Adrenal gland (tissue), 12 donors: ENCODE data around the gene MACF1. TPM values are rescaled to one million over a fixed set of nuclear protein-coding genes. Genes with fewer than 3 reads are reported as not detected.
A peak's percentile ranks its signal among the peaks of the same experiment; 100 is the strongest.

Source experiments
- DNase-seq, 7 donors: peaks; one replicate each; pipeline ENCODE4 v3.0.0-alpha.2; 2019 to 2020
- H3K27ac ChIP-seq, 5 donors: fragments of 200-600 bp; sonication (generic) in 4 of 5; 1 replicate in 3 of 5; 2 replicates in 2 of 5; pipeline versions ENCODE4 v1.5.1 to v1.8.0; 2016 to 2020; ENCODE audit warnings: mild to moderate bottlenecking in 1 of 5
- H3K27me3 ChIP-seq: fragments of 200-600 bp; 2 replicates; pipeline ENCODE4 v1.8.0; 2021
- H3K36me3 ChIP-seq, 2 donors: fragments of 200-600 bp; replicated peaks in 1 of 2; 1 replicate in 1 of 2; 2 replicates in 1 of 2; pipeline versions ENCODE4 v1.5.1 to v1.8.0; 2018 to 2022
- H3K4me1 ChIP-seq, 2 donors: fragments of 200-600 bp; replicated peaks in 1 of 2; 1 replicate in 1 of 2; 2 replicates in 1 of 2; pipeline versions ENCODE4 v1.5.1 to v1.8.0; 2018 to 2021
- H3K4me3 ChIP-seq, 4 donors: fragments of 200-600 bp; sonication (generic) in 3 of 4; one replicate each; pipeline ENCODE4 v1.5.1; 2016 to 2018
- H3K9me3 ChIP-seq, 3 donors: fragments of 200-600 bp; sonication (generic) in 1 of 3; replicated peaks in 1 of 3; 1 replicate in 2 of 3; 2 replicates in 1 of 3; pipeline versions ENCODE4 v1.5.1 to v1.8.0; 2016 to 2021
- POLR2A ChIP-seq, 2 donors: fragments of 450-650 bp; IDR thresholded peaks; one replicate each; pipeline ENCODE4 v1.6.1; 2017; ENCODE audit warnings: antibody characterized with exemption in 2 of 2, mild to moderate bottlenecking in 2 of 2, moderate library complexity in 1 of 2
- WGBS, 4 donors: extraction: QIAGEN DNeasy Blood & Tissue Kit in 2 of 4; methylation state at CpG; one replicate each; pipeline versions ENCODE4 v1.1.5 to v1.1.7; 2013 to 2017; 5-methylcytosine and 5-hydroxymethylcytosine counted together
- intact Hi-C, 2 donors: fragments of 100-400 bp; cut with DNase I; formaldehyde crosslinking; loops; one replicate each; pipeline versions ENCODE4 v1.14.1 to v1.15.0; 2022 to 2023
- polyA plus RNA-seq, 3 donors: library from polyadenylated mRNA; stranded (reverse); fragments of 200-250 nt in 2 of 3; fragments of 350-450 nt in 1 of 3; fragmentation: Illumina TruSeq in 1 of 3; extraction: RNeasy Lipid Tissue Mini Kit (QIAGEN cat#74804) in 1 of 3; gene quantifications; one replicate each; pipeline ENCODE4 v1.2.3, GENCODE V29; 2013 to 2014
- total RNA-seq, 9 donors: library from RNA; depleted of rRNA in 4 of 9; stranded (reverse); fragments of >200 nt in 4 of 9; fragments of 120-200 nt in 1 of 9; fragmentation: NEBNext Ultra II Directional in 1 of 9; extraction: Animal tissue kit (Norgen Biotek cat#: 25700) in 1 of 9; gene quantifications; one replicate each; pipeline versions ENCODE4 v1.1.0 to v1.2.4, GENCODE V29; 2013 to 2023
- TF ChIP-seq, protein P1 (sequence below), 6 experiments: fragments of 450-650 bp in 4 of 6; fragments of 200-600 bp in 2 of 6; sonication (generic) in 1 of 6; IDR thresholded peaks; 1 replicate in 5 of 6; 2 replicates in 1 of 6; pipeline versions ENCODE4 v1.5.1 to v1.8.0; 2016 to 2021; ENCODE audit warnings: antibody characterized with exemption in 6 of 6, mild to moderate bottlenecking in 2 of 6, moderate library complexity in 1 of 6
- donor health status: healthy with polysubstance abuse.
- donor health status: Bipolar disorder and iron deficiency.
- donor health status: DM: yes; HTN: yes; CAD: no.
- donor health status: DM: no; HTN: no; CAD: no.
- donor health status: DM: no; HTN: no; CAD: no.
- donor health status: DM: yes; HTN: yes; CAD: no.

The MACF1 gene
- total and polyA plus RNA-seq, 12 donors: 85.1 to 334 (median 219) TPM

- no peak for DNase-seq
- no peaks in the 10 kb centered on the region for H3K27me3 ChIP-seq
- H3K27ac ChIP-seq: no peak overlapping the region
- H3K9me3 ChIP-seq: no peaks in the 10 kb centered on the region
- WGBS, 4 donors: 80 to 89% (median 82%) methylated on average over 15 to 16 of the region's 16 CpGs
- peaks cover 0 to 88% of the 10 kb centered on the region in 2 donors for H3K36me3 ChIP-seq
- H3K4me1 ChIP-seq: peaks cover 0 to under 1% of the 10 kb centered on the region in 2 donors
- intact Hi-C loops: no loop called here
- H3K4me3 ChIP-seq: no peak overlapping the region
- TF ChIP-seq POLR2A (IDR thresholded peaks at IDR 0.05): no peak
- TF ChIP-seq, protein P1, sequence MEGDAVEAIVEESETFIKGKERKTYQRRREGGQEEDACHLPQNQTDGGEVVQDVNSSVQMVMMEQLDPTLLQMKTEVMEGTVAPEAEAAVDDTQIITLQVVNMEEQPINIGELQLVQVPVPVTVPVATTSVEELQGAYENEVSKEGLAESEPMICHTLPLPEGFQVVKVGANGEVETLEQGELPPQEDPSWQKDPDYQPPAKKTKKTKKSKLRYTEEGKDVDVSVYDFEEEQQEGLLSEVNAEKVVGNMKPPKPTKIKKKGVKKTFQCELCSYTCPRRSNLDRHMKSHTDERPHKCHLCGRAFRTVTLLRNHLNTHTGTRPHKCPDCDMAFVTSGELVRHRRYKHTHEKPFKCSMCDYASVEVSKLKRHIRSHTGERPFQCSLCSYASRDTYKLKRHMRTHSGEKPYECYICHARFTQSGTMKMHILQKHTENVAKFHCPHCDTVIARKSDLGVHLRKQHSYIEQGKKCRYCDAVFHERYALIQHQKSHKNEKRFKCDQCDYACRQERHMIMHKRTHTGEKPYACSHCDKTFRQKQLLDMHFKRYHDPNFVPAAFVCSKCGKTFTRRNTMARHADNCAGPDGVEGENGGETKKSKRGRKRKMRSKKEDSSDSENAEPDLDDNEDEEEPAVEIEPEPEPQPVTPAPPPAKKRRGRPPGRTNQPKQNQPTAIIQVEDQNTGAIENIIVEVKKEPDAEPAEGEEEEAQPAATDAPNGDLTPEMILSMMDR (IDR thresholded peaks at IDR 0.05): no peak
These were observed 180.8 kb downstream of the MACF1 start for GRCh38 chr1:39385067-39385988.

- Histone ChIP-seq H3K36me3 (peaks cover 0 to 74% of the 10 kb centered on the region in 2 donors), H3K9me3 (no peaks in the 10 kb centered on the region), H3K4me3 (no peak overlapping the region), H3K4me1 (peaks cover 12 to 17% of the 10 kb centered on the region in 2 donors), H3K27ac (no peak overlapping the region), H3K27me3 (no peaks in the 10 kb centered on the region)
- intact Hi-C loops: no loop called here
- WGBS, 4 donors: 94 to 96% (median 95%) methylated on average over 5 of the region's 5 CpGs
- TF ChIP-seq, protein P1 (IDR thresholded peaks at IDR 0.05): no peak
- no peak for TF ChIP-seq POLR2A (IDR thresholded peaks at IDR 0.05)
- DNase-seq: no peak
These were observed 182.5 kb downstream of the MACF1 start for GRCh38 chr1:39386997-39387396.

GRCh38 chr1:39387452-39387851 lies 183.0 kb downstream of the MACF1 start:
- H3K4me1 ChIP-seq: peaks cover 16 to 22% of the 10 kb centered on the region in 2 donors

More at GRCh38 chr1:39387452-39387851, 183.0 kb downstream of the MACF1 start:
- intact Hi-C loops: no loop called here
- Histone ChIP-seq H3K4me3 (no peak overlapping the region), H3K36me3 (peaks cover 0 to 69% of the 10 kb centered on the region in 2 donors), H3K9me3 (no peaks in the 10 kb centered on the region), H3K27me3 (no peaks in the 10 kb centered on the region), H3K27ac (no peak overlapping the region)
- DNase-seq: peak in 3 of 7 donors; percentile 37 to 62 (median 37)
- WGBS, 4 donors: 74 to 78% (median 75%) methylated on average over 4 of the region's 4 CpGs
- TF ChIP-seq, protein P1 (IDR thresholded peaks at IDR 0.05): peak in 4 of 6 experiments; percentile 14 to 38 (median 22)
- no peak for TF ChIP-seq POLR2A (IDR thresholded peaks at IDR 0.05)
